ENCODE results near the gene CDH23. TPM values are rescaled to one million over a fixed set of nuclear protein-coding genes. Genes with fewer than 3 reads are reported as not detected.

The CDH23 gene
- total RNA-seq, 4 donors from 2014 or later: 0.72 to 4.1 (median 2.2) TPM

DNA sequence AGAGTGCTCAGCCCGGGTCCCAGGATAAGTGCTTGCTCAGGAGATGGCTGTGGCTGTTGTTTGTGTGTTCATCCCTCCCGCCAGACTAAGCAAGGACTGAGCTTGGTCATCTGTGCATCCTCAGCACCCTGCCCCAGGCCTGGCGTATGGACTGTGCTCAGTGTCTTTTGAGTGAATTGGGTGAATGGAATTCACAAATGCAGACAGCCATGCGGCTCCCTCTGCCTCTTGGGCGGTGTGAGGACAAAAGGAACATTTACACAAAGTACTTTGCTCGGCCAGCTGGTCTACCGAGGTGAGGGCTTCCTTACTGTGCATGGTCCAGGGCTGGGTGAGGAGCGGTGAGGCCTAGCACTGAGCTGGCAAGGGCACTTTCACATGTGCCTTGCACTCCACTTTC lies 120.2 kb downstream of the CDH23 start:
- H3K4me1 ChIP-seq: peaks cover 4% of the 10 kb centered on the region
- DNase-seq (ENCODE audit: low spot score in 2 of 2): no peak
- 68% methylated on average over 7 of the region's 8 CpGs for WGBS
- H3K27ac ChIP-seq: no peak overlapping the region
- no peaks in the 10 kb centered on the region for H3K27me3 ChIP-seq
- TF ChIP-seq EP300 (IDR thresholded peaks at IDR 0.05) (no peak), POLR2AphosphoS5 (IDR thresholded peaks at IDR 0.05) (no peak), POLR2A (IDR thresholded peaks at IDR 0.05) (no peak)
- TF ChIP-seq, protein P1, sequence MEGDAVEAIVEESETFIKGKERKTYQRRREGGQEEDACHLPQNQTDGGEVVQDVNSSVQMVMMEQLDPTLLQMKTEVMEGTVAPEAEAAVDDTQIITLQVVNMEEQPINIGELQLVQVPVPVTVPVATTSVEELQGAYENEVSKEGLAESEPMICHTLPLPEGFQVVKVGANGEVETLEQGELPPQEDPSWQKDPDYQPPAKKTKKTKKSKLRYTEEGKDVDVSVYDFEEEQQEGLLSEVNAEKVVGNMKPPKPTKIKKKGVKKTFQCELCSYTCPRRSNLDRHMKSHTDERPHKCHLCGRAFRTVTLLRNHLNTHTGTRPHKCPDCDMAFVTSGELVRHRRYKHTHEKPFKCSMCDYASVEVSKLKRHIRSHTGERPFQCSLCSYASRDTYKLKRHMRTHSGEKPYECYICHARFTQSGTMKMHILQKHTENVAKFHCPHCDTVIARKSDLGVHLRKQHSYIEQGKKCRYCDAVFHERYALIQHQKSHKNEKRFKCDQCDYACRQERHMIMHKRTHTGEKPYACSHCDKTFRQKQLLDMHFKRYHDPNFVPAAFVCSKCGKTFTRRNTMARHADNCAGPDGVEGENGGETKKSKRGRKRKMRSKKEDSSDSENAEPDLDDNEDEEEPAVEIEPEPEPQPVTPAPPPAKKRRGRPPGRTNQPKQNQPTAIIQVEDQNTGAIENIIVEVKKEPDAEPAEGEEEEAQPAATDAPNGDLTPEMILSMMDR (IDR thresholded peaks at IDR 0.05): no peak
- no peaks in the 10 kb centered on the region for H3K36me3 ChIP-seq
- H3K9me3 ChIP-seq: no peaks in the 10 kb centered on the region
- H3K4me3 ChIP-seq: no peak overlapping the region

DNA sequence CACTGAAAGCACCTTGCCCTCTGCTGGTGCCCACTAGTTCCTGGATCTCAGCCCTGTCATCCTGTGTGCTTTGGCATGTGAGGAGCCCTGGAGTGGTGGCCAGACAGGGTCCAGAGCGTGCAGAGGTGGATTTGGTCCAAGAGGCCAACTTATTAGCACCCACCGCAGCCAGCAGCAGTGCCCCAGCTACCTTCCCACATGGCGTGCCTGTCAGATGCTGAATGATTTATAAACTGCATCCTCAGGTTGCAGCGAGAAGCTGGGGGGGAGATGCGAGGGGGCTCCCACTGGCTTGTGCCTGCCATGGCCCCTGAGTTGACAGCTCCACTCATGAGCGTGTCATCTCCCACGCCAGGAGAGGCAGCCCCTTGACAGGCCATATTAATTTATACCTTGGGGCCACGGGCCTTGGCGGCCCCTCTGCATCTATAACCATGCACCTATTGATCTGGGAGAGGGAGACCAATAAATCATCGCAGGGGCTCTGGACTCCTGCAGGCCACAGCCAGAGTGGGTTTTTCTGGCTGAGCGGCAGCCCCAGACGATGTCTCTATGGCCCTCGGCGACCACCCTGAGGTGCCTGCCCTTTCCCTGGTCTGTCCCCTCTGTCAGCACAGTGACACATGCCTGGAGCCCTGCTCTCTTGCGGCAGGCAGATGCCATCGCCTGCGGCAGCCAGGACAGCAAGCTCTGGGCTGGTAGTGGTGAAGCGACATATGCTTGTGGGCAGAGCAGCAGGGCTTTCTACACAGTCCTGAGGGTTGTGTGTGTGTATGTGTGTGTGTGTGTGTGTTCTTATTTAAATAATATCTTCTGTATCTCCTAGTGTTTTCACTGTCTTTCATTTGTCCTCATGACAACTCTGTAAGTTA lies 120.8 kb downstream of the CDH23 start:
- Histone ChIP-seq H3K36me3 (no peaks in the 10 kb centered on the region), H3K4me1 (peaks cover 4% of the 10 kb centered on the region), H3K4me3 (no peak overlapping the region), H3K27me3 (no peaks in the 10 kb centered on the region), H3K9me3 (no peaks in the 10 kb centered on the region), H3K27ac (no peak overlapping the region)
- no peak for TF ChIP-seq POLR2A (IDR thresholded peaks at IDR 0.05)
- TF ChIP-seq, protein P1 (IDR thresholded peaks at IDR 0.05): no peak
- no peak for TF ChIP-seq POLR2AphosphoS5 (IDR thresholded peaks at IDR 0.05)
- TF ChIP-seq EP300 (IDR thresholded peaks at IDR 0.05): no peak
- WGBS: 83% methylated on average over 13 of the region's 18 CpGs
- no peak for DNase-seq (ENCODE audit: low spot score in 2 of 2)

DNA sequence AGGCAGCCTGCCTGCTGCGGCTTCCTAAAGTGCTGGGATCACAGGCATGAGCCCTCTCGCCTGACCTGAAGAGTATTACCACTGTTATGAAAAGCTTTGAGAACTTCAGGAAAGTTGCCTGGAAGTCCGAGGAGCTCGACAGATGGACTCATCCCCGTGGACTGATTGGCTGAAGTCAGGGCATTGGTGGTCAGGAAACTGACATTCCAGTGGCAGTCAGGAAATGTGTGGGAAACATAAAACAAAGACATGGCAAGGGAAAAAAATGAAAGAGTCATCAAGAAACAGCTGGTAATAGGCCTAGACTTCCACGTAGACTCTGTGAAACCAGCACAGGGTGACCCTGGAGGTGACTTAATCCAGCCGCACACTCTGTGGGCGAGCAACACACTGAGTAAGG lies 123.3 kb downstream of the CDH23 start:
- H3K27ac ChIP-seq: no peak overlapping the region
- no peaks in the 10 kb centered on the region for H3K36me3 ChIP-seq
- H3K4me3 ChIP-seq: no peak overlapping the region
- H3K27me3 ChIP-seq: no peaks in the 10 kb centered on the region
- 89% methylated on average over 8 of the region's 8 CpGs for WGBS
- no peaks in the 10 kb centered on the region for H3K9me3 ChIP-seq
- DNase-seq (ENCODE audit: low spot score in 2 of 2): no peak
- TF ChIP-seq, protein P1 (IDR thresholded peaks at IDR 0.05): no peak
- TF ChIP-seq POLR2A (IDR thresholded peaks at IDR 0.05) (no peak), POLR2AphosphoS5 (IDR thresholded peaks at IDR 0.05) (no peak), EP300 (IDR thresholded peaks at IDR 0.05) (no peak)
- no peaks in the 10 kb centered on the region for H3K4me1 ChIP-seq

DNA sequence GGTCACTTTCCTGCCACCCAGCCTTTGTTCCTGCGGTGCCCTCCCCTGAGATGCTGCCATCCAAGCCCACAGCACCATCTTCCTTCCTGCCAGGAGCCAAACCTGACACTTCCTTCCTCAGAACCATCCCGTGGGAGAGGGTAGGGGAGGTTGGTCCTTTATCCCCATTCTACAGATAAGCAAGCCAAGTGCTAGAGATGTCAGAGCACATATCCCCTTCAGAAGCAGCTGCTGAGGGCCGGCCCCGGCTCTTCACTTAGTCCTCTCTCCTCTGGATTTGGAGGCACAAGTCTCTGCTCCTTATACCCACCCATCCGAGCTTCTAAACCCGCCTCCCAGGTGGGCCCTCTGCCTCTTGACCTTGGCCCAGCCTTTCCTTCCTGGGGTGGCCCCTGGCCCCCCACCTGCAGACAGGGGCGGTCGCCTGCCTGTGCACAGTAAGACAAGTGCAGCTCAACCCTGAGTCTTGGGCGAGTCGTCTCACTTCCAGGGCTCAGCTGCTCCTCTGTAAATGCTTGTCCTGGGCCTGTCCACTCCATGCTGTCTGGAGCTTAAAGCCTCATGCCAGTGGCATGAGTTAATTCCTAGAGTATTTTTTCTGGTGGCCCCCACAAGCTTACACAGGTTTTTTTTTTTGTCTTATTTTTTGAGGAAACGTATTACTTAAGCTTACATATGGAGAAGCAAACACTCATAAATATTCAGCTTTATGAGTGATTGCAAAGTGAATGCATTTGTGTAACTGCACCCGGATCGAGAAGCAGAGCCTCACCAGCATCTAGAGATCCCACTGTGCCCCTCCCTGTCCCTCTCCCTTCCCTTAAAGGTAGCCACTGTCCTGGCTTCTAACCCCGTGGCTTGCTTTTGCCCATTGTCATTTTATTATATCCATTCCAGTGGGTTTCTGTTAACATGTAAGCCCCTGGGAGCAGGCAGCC lies 125.1 kb downstream of the CDH23 start:
- DNase-seq (ENCODE audit: low spot score in 2 of 2): no peak
- Histone ChIP-seq H3K4me3 (no peak overlapping the region), H3K27ac (no peak overlapping the region), H3K4me1 (peaks cover 11% of the 10 kb centered on the region), H3K27me3 (no peaks in the 10 kb centered on the region), H3K9me3 (no peaks in the 10 kb centered on the region), H3K36me3 (no peaks in the 10 kb centered on the region)
- WGBS: 87% methylated on average over 14 of the region's 14 CpGs
- TF ChIP-seq POLR2A (IDR thresholded peaks at IDR 0.05) (no peak), EP300 (IDR thresholded peaks at IDR 0.05) (no peak)

DNA sequence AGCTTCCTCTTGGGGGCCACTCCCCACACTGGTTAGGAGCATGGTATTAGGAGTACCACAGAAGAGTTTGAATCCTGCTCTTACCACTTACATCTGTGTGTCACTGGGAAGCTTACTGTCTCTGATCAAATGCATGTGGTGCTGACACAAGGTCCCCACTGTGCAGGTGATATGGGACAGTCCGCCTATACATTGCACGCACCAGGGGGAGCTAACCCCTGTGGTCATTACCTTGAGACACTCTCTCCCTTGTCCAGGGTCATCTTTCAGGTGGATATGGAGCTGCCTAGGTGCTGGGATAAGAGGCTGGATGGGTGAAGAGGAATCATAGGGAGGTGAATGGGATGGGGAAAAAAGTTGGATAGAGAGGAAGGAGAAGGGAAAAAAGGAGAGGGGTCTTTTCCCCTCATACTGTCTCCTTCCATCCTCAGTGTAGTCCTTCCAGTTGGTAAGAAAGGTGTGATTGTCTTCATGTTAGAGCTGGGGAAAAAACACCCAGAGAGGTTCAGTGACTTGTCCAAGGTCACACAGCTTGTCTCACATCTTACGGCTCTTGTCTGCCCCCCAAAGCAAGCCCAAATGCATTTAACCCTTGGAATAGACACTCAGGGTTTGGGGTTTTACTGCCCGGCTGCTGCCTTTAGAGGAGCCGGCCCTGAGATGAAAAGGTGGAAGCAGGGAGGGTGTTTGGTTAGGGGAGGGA lies 125.9 kb downstream of the CDH23 start:
- no peak for TF ChIP-seq POLR2AphosphoS5 (IDR thresholded peaks at IDR 0.05)
- no peak for TF ChIP-seq EP300 (IDR thresholded peaks at IDR 0.05)
- TF ChIP-seq, protein P1 (IDR thresholded peaks at IDR 0.05): no peak
- no peak for TF ChIP-seq POLR2A (IDR thresholded peaks at IDR 0.05)
- Histone ChIP-seq H3K4me3 (no peak overlapping the region), H3K27me3 (no peaks in the 10 kb centered on the region), H3K36me3 (no peaks in the 10 kb centered on the region), H3K4me1 (peaks cover 11% of the 10 kb centered on the region), H3K9me3 (no peaks in the 10 kb centered on the region), H3K27ac (no peak overlapping the region)
- no peak for DNase-seq (ENCODE audit: low spot score in 2 of 2)
- WGBS: 83% methylated on average over 5 of the region's 5 CpGs

Data from suprapubic skin (tissue), 4 donors.